HepG2 (cell line): Measurements from ENCODE around the gene CPLANE2. TPM values are rescaled to one million over a fixed set of nuclear protein-coding genes. Genes with fewer than 3 reads are reported as not detected.

Experiments used
- CBFB ChIP-seq: sonication (generic); formaldehyde crosslinking; IDR thresholded peaks from 2 replicates; pipeline ENCODE4 v1.4.0; 2020; ENCODE audit warnings: missing genetic modification reagents
- ESRRA ChIP-seq: sonication (generic); formaldehyde crosslinking; IDR thresholded peaks from 2 replicates; pipeline ENCODE4 v1.5.1; 2020; ENCODE audit warnings: mild to moderate bottlenecking, low read depth, missing genetic modification reagents
- IRX3 ChIP-seq: sonication (generic); formaldehyde crosslinking; IDR thresholded peaks from 2 replicates; pipeline ENCODE4 v1.8.1; 2023; ENCODE audit warnings: mild to moderate bottlenecking, low read depth, missing genetic modification reagents, borderline replicate concordance
- KLF12 ChIP-seq: sonication (generic); formaldehyde crosslinking; IDR thresholded peaks from 2 replicates; pipeline ENCODE4 v1.4.0; 2020; ENCODE audit warnings: missing genetic modification reagents, borderline replicate concordance
- NFIB ChIP-seq: sonication (generic); formaldehyde crosslinking; IDR thresholded peaks from 2 replicates; pipeline ENCODE4 v1.9.0; 2021; ENCODE audit warnings: missing genetic modification reagents, mild to moderate bottlenecking, borderline replicate concordance
- SRY ChIP-seq: sonication (generic); formaldehyde crosslinking; IDR thresholded peaks from 2 replicates; pipeline ENCODE4 v1.8.0; 2022; ENCODE audit warnings: mild to moderate bottlenecking, missing genetic modification reagents
- ZNF10 ChIP-seq: sonication (generic); formaldehyde crosslinking; IDR thresholded peaks from 2 replicates; pipeline ENCODE4 v1.4.0; 2020; ENCODE audit warnings: mild to moderate bottlenecking, low read depth, missing genetic modification reagents, borderline replicate concordance
- polyA plus RNA-seq, 8 experiments: library from polyadenylated mRNA; depleted of rRNA in 3 of 8; stranded (reverse) in 7 of 8; unstranded in 1 of 8; fragments of >200 nt; fragmentation: Illumina TruSeq in 4 of 8; extraction: Trizol in 4 of 8; gene quantifications; 2 replicates each; pipeline versions ENCODE4 v1.2.1 to v1.2.3, GENCODE V29; 2011 to 2016; ENCODE audit warnings: low read depth in 4 of 8, missing spikeins in 1 of 8, mixed read lengths in 1 of 8; ENCODE audit not compliant: insufficient read depth in 1 of 8
- total RNA-seq, 5 experiments: library from RNA; depleted of rRNA; stranded (reverse); fragments of >200 nt; fragmentation: Illumina TruSeq; extraction: Trizol; gene quantifications; 2 replicates each; pipeline ENCODE4 v1.2.3, GENCODE V29; 2016; ENCODE audit warnings: low read depth in 1 of 5
- TF ChIP-seq, protein P1 (sequence below): sonication (generic); formaldehyde crosslinking; IDR thresholded peaks from 2 replicates; pipeline ENCODE4 v1.4.0; 2020; ENCODE audit warnings: missing genetic modification reagents
- TF ChIP-seq, protein P2 (sequence below): sonication (generic); formaldehyde crosslinking; IDR thresholded peaks from 2 replicates; pipeline ENCODE4 v1.5.1; 2020; ENCODE audit warnings: missing genetic modification reagents, mild to moderate bottlenecking, borderline replicate concordance
- TF ChIP-seq, protein P3 (sequence below): sonication (generic); formaldehyde crosslinking; IDR thresholded peaks from 2 replicates; pipeline ENCODE4 v1.5.0; 2020; ENCODE audit warnings: missing genetic modification reagents, mild to moderate bottlenecking, borderline replicate concordance
- TF ChIP-seq, protein P4 (sequence below): sonication (generic); formaldehyde crosslinking; IDR thresholded peaks from 2 replicates; pipeline ENCODE4 v1.8.0; 2022; ENCODE audit warnings: mild to moderate bottlenecking, missing genetic modification reagents, borderline replicate concordance
- TF ChIP-seq, protein P5 (sequence below): sonication (generic); formaldehyde crosslinking; IDR thresholded peaks from 2 replicates; pipeline ENCODE4 v1.8.1; 2023; ENCODE audit warnings: mild to moderate bottlenecking, missing genetic modification reagents
- TF ChIP-seq, protein P6 (sequence below): sonication (generic); formaldehyde crosslinking; IDR thresholded peaks from 2 replicates; pipeline ENCODE4 v1.5.1; 2020; ENCODE audit warnings: mild to moderate bottlenecking, moderate library complexity, missing genetic modification reagents
- TF ChIP-seq, protein P7 (sequence below): sonication (generic); formaldehyde crosslinking; IDR thresholded peaks from 2 replicates; pipeline ENCODE4 v1.5.1; 2020; ENCODE audit warnings: mild to moderate bottlenecking, missing genetic modification reagents

CPLANE2 gene
- total and polyA plus RNA-seq, 2 of the 13 experiments (the other 11 are each of a cell fraction or from before 2014, with no cell fraction given): 0.29 to 1.6 TPM

DNA sequence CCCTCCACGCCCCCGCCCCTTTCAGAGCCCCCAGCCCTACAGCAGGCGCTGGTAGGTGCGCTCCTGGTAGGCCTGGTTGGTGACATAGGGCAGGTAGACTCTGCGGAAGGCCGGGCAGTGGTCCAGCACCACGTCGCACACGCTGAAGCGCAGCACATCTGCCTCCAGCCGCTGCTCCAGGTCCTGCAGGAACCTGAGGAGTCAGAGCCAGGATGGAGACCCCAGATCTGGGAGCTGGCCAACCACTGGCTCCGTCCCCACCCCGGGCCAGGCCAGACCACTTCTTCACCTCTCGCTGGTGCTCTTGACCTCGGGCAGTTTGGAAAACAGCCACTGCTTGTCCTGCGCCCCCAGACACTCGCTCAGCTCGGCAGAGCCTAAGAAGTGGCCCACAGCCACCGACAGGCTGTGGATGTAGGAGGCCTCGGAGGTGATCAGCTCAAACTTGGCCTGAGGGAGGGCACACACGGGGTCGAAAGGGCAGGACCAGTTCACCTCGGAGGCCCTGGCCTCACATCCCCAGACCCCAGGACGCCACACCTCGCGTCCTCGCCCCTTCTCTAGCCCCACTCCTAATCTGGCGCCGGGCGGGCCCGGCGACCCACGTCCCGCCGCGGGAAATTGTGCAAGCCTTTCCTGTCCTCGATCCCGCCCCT lies 31.0 kb downstream of the CPLANE2 start (continued):
- TF ChIP-seq, protein P1, sequence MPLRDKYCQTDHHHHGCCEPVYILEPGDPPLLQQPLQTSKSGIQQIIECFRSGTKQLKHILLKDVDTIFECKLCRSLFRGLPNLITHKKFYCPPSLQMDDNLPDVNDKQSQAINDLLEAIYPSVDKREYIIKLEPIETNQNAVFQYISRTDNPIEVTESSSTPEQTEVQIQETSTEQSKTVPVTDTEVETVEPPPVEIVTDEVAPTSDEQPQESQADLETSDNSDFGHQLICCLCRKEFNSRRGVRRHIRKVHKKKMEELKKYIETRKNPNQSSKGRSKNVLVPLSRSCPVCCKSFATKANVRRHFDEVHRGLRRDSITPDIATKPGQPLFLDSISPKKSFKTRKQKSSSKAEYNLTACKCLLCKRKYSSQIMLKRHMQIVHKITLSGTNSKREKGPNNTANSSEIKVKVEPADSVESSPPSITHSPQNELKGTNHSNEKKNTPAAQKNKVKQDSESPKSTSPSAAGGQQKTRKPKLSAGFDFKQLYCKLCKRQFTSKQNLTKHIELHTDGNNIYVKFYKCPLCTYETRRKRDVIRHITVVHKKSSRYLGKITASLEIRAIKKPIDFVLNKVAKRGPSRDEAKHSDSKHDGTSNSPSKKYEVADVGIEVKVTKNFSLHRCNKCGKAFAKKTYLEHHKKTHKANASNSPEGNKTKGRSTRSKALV: no peak
- TF ChIP-seq, protein P2, sequence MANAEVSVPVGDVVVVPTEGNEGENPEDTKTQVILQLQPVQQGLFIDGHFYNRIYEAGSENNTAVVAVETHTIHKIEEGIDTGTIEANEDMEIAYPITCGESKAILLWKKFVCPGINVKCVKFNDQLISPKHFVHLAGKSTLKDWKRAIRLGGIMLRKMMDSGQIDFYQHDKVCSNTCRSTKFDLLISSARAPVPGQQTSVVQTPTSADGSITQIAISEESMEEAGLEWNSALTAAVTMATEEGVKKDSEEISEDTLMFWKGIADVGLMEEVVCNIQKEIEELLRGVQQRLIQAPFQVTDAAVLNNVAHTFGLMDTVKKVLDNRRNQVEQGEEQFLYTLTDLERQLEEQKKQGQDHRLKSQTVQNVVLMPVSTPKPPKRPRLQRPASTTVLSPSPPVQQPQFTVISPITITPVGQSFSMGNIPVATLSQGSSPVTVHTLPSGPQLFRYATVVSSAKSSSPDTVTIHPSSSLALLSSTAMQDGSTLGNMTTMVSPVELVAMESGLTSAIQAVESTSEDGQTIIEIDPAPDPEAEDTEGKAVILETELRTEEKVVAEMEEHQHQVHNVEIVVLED (CRISPR knock-in tag): no peak
- no peak for TF ChIP-seq ESRRA (CRISPR knock-in tag)
- TF ChIP-seq, protein P3, sequence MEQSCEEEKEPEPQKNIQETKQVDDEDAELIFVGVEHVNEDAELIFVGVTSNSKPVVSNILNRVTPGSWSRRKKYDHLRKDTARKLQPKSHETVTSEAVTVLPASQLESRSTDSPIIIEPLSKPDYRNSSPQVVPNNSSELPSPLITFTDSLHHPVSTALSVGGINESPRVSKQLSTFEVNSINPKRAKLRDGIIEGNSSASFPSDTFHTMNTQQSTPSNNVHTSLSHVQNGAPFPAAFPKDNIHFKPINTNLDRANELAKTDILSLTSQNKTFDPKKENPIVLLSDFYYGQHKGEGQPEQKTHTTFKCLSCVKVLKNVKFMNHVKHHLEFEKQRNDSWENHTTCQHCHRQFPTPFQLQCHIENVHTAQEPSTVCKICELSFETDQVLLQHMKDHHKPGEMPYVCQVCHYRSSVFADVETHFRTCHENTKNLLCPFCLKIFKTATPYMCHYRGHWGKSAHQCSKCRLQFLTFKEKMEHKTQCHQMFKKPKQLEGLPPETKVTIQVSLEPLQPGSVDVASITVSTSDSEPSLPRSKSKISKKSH (CRISPR knock-in tag): 0 out of 2 replicates have a peak, but pooled peaks have one; percentile 26
- TF ChIP-seq ZNF10 (CRISPR knock-in tag): no peak
- TF ChIP-seq CBFB: no peak
- TF ChIP-seq, protein P4, sequence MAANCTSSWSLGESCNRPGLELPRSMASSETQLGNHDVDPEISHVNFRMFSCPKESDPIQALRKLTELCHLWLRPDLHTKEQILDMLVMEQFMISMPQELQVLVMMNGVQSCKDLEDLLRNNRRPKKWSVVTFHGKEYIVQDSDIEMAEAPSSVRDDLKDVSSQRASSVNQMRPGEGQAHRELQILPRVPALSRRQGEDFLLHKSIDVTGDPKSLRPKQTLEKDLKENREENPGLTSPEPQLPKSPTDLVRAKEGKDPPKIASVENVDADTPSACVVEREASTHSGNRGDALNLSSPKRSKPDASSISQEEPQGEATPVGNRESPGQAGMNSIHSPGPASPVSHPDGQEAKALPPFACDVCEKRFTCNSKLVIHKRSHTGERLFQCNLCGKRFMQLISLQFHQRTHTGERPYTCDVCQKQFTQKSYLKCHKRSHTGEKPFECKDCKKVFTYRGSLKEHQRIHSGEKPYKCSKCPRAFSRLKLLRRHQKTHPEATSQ (CRISPR knock-in tag): no peak
- TF ChIP-seq, protein P5, sequence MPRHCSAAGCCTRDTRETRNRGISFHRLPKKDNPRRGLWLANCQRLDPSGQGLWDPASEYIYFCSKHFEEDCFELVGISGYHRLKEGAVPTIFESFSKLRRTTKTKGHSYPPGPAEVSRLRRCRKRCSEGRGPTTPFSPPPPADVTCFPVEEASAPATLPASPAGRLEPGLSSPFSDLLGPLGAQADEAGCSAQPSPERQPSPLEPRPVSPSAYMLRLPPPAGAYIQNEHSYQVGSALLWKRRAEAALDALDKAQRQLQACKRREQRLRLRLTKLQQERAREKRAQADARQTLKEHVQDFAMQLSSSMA (CRISPR knock-in tag): no peak
- no peak for TF ChIP-seq NFIB
- TF ChIP-seq KLF12 (CRISPR knock-in tag): no peak
- TF ChIP-seq, protein P6, sequence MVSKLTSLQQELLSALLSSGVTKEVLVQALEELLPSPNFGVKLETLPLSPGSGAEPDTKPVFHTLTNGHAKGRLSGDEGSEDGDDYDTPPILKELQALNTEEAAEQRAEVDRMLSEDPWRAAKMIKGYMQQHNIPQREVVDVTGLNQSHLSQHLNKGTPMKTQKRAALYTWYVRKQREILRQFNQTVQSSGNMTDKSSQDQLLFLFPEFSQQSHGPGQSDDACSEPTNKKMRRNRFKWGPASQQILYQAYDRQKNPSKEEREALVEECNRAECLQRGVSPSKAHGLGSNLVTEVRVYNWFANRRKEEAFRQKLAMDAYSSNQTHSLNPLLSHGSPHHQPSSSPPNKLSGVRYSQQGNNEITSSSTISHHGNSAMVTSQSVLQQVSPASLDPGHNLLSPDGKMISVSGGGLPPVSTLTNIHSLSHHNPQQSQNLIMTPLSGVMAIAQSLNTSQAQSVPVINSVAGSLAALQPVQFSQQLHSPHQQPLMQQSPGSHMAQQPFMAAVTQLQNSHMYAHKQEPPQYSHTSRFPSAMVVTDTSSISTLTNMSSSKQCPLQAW (CRISPR knock-in tag): no peak
- TF ChIP-seq, protein P7, sequence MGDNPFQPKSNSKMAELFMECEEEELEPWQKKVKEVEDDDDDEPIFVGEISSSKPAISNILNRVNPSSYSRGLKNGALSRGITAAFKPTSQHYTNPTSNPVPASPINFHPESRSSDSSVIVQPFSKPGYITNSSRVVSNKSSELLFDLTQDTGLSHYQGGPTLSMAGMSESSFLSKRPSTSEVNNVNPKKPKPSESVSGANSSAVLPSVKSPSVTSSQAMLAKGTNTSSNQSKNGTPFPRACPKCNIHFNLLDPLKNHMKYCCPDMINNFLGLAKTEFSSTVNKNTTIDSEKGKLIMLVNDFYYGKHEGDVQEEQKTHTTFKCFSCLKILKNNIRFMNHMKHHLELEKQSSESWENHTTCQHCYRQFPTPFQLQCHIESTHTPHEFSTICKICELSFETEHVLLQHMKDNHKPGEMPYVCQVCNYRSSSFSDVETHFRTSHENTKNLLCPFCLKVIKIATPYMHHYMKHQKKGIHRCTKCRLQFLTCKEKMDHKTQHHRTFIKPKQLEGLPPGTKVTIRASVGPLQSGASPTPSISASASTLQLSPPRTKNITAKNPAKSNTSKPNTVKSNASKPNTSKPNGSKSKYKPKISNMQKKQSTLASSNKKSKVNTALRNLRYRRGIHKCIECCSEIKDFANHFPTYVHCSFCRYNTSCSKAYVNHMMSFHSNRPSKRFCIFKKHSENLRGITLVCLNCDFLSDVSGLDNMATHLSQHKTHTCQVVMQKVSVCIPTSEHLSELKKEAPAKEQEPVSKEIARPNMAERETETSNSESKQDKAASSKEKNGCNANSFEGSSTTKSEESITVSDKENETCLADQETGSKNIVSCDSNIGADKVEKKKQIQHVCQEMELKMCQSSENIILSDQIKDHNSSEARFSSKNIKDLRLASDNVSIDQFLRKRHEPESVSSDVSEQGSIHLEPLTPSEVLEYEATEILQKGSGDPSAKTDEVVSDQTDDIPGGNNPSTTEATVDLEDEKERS (CRISPR knock-in tag): 0 out of 2 replicates have a peak, but pooled peaks have one; percentile 17
- TF ChIP-seq IRX3 (CRISPR knock-in tag): no peak
- no peak for TF ChIP-seq SRY (CRISPR knock-in tag)
